GM21723 (cell line): ENCODE measurements around the gene CCDC68.

ENCODE experiments used
- ATAC-seq: cut with Tn5 transposase; IDR thresholded peaks from one replicate; pipeline ENCODE4 v1.9.1; 2021; ENCODE audit warnings: mild to moderate bottlenecking, moderate library complexity; ENCODE audit not compliant: unreplicated experiment

CCDC68 gene

DNA sequence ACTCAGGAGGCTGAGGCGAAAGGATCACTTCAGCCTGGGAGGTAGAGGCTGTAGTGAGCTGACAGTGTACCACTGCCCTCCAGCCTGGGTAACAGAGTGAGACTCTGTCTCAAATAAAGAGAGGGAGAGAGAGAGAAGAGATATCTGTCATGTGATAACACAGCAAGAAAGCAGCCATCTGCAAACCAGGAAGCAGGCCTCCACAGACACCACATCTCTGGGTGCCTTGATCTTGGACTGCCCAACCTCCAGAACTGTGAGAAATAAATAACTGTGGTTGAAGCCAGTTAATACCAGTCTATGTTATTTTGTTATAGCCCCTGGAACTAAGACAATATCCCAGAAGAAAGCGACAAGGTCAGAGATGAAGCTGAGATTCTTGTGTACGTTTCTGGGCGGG lies 2.6 kb upstream of the CCDC68 start:
- ATAC-seq = no peak

DNA sequence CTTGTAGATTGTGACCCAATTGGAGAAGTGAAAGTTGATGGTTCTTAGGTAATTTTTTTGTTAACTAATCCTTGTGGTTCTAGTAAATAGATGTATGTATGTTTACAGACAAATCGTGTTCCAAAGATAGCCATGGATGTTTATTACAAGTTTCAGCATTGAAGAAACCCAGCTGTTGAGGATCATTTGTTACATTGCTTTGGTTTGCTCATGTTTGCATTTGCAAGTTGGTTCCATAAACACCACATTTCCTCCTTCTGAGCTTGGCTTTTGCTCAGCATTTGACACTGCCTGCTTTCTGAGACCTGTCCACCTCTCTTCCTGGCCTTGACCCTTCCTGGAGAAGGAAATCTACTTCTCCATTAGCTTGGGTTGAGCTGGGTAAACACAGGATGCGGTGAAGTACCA lies 1.8 kb upstream of the CCDC68 start:
- no peak for ATAC-seq

GRCh38 chr18:54960197-54960596 lies 936 bp upstream of the CCDC68 start:
- ATAC-seq = no peak

DNA sequence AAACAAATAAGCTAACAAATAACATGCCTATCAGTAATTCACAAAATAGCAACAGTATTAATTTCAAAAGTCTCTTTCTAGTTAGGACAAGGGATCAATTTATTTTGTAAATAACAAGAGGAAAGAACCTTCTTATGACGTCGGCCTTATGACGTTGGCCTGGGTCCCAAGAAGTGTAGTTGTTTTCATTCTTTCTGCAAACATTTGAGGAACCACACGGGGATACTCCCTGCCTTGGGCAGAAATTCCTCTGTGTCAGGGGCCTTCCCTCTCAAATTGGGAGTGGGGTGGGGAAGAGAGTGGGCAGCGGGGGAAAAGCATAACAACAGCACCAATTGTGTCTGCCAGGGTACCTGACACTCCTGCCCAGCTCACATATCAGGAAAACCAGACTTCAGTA lies 1.3 kb downstream of the CCDC68 start:
- no peak for ATAC-seq

DNA sequence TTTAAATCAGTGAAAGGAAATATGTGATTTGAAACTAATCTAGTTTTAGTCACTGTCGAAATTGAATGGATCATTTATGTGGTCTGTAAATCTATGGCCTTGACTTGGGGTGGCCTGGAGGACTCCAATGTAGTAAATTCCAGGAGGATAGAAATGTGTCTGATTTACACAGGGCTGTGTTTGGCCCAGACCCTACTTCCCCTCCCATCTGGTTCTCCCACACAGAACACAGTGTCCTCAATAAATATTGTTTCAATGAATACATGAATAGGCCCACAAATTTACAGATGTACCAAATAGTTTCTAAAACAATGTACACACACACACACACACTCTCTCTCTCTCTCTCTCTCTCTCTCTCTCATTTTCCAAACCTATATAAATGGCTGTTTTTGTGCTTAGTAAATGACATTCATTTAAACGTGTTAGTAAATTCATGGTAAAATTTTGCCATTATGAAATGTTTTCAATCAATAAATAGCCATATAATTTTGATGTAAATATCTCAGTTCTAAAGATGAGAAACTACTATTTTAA lies 1.9 kb downstream of the CCDC68 start:
- no peak for ATAC-seq

DNA sequence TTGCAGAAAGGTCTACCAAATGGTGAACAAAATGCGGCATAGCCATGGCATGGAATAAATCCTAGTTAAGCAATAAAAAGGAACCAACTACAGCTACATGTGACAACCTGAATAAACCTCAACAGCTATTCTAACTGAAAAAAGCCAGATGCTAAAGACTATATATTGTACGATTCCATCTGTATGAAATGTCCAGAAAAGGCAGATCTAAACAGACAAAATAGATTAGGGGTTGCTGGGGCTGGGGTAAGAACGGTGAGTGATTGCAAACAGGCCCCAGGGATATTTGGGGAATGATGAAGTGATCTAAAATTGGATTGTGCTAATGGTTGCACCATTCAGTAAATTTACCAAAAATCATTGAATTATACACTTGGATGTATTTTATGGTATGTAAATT lies 2.8 kb downstream of the CCDC68 start:
- ATAC-seq = no peak

DNA sequence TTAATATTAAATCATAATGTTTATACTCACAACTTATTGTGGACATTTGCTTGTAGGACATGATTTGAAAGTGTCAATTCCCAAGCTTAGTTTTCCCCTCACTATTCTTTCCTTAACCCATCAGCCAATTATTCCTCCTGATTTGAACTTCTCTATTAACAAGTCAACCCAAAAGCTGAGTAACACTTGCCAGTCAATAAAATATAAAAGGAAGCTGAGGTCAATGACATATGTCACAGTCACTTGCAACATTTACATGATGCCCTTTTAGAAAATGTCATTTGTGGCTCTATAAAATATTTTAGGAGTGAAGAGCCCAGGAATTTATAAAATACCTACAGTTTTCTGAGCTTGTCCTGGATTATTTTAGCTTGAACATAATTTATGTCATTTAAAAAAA lies 7.2 kb downstream of the CCDC68 start:
- no peak for ATAC-seq

DNA sequence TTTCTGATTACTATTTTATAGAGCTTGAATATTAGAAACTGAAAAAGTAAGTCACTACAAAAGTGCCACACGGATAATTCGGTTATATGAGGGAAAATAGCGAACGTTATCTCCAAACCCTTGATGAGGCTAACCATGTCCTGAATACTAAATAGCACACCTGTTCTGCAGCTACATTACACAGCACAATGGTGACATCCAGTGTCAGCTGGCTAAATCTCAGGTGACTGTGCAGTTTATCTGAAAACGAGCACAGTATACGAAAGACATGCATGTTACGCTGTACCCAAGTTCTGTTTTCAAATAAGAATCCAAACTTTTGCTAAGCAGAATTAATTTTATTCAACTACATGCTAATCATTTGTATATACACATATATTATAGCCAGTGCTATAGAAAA lies 9.0 kb downstream of the CCDC68 start:
- no peak for ATAC-seq

GRCh38 chr18:54949588-54949987 lies 9.7 kb downstream of the CCDC68 start:
- no peak for ATAC-seq

- ATAC-seq = no peak
Observed at GRCh38 chr18:54948350-54948837, 10.9 kb downstream of the CCDC68 start.

DNA sequence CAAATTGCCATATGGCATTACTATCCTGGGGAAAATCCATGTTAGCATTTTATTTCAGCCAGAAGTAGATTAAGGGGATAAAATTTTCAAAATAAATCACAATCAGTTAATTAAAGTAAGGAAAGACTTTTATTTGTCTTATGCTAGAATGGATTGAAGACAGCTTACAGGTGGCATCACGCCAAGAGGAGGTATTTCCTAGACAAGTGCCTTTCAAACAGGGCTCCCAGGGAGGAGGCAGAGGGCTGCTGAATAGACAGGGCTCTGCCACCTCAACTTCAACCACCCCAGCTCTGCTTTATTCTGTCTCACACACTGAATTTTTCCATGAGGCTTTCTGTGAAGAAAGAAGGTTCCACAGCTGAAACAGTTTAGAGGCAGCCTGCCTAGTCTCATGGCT lies 12.2 kb downstream of the CCDC68 start:
- no peak for ATAC-seq

DNA sequence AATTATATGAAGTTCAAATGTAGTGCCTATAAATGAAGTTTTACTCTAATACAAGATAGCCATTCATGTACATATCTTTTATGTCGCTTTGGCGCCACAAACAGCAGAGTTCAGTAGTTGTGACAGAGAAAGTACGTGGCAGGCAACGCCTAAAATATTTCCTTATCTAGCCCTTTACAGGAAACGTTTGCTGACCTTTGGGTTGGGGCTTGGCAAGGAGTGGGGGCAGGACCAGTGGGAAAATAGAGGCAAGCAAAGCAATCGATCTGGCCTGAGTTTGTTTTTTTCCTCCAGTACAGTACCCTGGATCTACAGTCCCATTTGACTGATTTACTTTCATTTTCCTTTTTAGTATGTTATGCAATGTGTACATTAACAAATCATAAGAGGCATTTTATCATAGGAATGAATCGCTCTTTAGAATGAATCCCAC lies 13.1 kb downstream of the CCDC68 start:
- peak; percentile 96 for ATAC-seq

DNA sequence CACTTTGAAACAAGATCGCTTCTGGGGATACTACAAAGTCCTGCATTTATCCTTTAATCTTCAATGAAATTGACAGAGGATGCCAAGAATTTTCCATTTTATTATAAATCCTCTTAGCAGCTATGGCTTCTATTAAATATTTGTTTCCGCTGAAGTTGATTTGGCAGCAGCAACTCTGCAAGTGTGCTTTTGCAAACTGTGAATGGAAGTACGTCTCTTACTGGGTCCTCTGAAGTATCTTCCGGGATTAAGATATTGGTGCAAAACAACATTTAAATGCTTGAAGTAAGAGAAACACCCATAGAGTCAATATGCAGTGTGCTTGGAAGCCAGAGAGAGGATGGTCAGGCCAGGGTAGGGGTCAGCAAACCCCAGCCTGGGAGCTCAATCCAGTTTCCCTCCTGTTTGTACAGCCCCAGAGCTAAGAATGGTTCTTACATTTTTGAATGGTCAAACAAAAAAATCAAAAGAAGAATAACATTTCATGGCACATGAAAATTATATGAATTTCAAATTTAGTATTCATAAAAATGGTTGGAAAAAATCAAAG lies 13.6 kb downstream of the CCDC68 start:
- ATAC-seq = no peak

DNA sequence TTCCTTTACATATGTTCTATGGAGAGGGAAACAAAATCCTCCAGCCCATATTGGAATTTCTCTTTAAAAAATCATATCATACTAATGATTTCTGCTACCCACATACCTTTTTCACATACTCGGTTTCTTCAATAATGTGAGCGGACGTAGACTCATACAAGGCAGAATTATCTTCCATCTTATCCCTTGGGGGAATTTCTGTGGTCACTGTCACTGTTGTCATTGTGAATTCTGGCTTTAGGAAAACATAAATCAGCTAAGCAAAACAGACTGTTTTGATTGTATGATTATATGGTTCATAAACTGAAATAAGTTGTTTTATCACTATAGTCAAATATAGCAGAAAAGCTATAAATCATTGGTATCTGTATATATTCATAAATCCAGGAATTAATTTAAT lies 16.7 kb downstream of the CCDC68 start:
- no peak for ATAC-seq

GRCh38 chr18:54942144-54942543 lies 17.1 kb downstream of the CCDC68 start:
- ATAC-seq = no peak

DNA sequence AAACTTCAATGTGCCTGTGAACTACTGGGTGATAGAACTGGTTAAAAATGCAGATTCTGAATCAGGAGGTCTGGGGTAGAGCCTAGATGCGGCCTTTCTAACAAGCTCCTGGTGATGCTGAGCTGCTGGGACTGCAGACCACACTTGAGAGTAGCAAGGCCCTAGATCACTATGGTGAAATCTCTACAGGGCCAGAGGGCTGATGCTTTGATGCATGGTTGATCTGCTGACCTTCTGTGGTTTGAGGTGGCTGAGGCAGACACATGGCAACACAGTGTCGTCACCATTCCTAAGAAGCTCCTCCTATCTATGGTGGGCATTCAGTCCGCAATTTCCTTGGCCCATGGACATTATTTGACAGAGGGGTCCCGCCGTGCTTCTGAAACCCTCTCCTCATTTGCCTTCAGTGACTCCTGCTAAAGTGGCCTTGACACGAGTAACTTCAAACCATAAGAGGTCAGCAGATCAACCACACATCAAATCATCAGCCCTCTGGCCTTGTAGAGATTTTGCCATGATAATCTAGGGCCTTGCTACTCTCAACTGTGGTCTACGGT lies 19.8 kb downstream of the CCDC68 start:
- ATAC-seq = no peak

GRCh38 chr18:54938506-54938905 lies 20.8 kb downstream of the CCDC68 start:
- ATAC-seq = no peak

DNA sequence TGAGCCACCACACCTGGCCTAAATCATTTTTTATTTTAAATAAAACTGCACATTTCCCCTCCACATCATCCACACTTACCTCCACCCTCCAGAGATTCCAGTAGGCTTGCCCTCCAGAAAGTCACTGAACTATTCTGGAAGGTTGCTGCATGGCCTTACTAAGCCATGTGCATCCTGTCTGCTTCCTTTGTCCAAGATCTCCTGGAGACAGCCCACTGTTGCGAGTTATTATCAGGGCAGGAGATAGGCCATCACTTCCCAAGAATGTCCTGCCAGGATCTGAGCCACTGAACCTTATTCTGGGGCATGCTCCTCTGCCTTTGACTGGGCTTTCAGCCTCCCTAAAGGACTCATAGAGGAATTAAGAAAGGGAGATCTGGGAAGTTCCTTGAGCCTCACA lies 26.8 kb downstream of the CCDC68 start:
- no peak for ATAC-seq

DNA sequence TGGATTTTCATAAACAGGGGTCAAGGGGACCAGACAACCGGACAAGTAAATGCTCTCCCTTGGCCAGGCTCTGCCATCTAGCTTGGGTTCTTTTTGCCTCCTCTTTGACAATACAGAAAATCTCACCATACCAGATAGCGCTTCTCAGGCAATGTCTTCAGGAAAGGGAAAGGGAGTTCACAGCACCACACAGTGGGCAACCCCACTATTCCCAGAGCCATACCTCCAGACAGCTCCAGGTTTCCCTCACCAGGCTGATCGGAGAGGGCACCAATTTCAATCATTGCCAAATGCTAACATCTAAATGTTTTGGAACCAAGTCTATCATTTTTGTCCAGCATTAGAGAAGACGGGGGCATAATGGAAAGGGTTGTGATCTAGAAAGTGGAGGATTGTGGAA lies 28.1 kb downstream of the CCDC68 start:
- ATAC-seq = no peak

DNA sequence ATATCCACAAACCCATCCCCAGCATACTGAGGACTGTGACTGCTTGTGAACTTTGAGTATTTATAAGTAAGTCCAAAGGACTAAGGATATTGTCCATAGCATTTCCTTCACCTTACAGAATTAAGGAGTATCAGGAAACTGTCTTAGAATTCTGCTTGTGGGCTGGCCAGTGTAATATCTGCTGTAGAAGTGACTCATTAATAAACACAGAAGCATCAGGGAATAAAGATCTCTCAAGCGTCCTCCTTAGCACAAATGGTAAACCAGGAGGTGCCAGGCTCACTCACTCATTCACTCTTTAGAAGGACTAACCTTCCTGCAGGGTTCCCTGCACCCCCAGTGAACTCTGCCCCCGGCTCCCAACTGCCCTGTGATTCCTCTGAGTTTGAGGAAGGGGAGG lies 31.0 kb downstream of the CCDC68 start:
- no peak for ATAC-seq

- no peak for ATAC-seq
Observed at GRCh38 chr18:54926593-54927325, 32.5 kb downstream of the CCDC68 start.

DNA sequence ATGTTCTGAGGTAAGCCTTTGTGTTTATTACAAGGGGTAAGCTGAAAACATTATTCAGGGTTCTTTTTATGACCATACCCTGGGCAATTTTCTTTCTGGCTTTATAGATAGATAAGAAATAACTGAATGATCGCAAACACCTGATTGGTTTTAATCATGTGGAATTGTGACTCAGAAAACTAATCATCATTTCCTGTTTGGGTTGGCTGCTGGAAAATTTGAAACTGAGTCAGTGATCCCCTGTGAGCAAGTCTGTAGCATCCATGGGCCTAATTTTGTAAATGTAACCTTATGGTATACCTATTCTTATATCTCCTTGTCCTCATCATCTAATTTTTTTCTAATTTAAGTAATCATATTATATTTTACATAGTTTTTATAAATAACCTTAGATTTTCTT lies 34.3 kb downstream of the CCDC68 start:
- no peak for ATAC-seq
